ENCODE data around the gene CALML4.

DNA sequence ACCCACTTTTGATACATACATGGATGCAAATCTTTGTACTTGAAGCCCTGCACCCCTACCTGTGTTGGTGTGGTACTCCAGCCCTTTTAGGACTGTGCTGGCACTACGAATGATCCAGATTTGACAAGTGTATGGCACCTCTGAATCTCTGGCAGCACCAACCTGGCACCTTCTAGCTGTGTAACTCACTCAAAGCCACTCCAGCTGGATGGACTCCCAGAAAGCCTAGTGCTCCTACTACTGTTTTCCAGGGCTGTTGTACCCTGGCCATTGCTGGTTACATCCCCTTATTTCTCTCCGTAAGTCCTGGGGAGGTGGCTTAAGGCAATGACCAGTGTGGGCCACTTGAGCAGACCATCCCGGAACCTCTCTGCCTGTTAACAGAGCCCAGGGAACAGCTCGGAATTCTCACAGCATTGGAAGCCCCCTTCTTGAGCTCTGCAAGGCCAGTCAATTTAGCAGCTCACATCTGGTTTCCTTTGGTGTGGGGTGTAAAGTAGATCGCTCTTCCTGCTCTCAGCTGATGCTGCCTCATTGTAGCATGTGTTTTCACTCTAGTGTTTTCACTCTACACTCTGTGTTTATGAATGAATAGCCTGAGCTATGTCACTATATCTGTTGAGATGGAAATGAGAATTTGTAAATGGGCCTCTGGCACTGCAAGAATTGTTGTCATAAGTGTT, 12.2 kb downstream of the CALML4 start:
- TF ChIP-seq, protein P1, sequence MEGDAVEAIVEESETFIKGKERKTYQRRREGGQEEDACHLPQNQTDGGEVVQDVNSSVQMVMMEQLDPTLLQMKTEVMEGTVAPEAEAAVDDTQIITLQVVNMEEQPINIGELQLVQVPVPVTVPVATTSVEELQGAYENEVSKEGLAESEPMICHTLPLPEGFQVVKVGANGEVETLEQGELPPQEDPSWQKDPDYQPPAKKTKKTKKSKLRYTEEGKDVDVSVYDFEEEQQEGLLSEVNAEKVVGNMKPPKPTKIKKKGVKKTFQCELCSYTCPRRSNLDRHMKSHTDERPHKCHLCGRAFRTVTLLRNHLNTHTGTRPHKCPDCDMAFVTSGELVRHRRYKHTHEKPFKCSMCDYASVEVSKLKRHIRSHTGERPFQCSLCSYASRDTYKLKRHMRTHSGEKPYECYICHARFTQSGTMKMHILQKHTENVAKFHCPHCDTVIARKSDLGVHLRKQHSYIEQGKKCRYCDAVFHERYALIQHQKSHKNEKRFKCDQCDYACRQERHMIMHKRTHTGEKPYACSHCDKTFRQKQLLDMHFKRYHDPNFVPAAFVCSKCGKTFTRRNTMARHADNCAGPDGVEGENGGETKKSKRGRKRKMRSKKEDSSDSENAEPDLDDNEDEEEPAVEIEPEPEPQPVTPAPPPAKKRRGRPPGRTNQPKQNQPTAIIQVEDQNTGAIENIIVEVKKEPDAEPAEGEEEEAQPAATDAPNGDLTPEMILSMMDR (IDR thresholded peaks at IDR 0.05), result no peak
- no peak for TF ChIP-seq POLR2A (IDR thresholded peaks at IDR 0.05)
